Uterus (tissue), 2 donors: ENCODE measurements around the gene VSTM4.

ENCODE experiments used
- CTCF ChIP-seq, 4 experiments: fragments of 200-600 bp in 2 of 4; fragments of 450-650 bp in 2 of 4; sonication (generic) in 2 of 4; IDR thresholded peaks; one replicate each; pipeline ENCODE4 v1.5.1; 2016 to 2019; ENCODE audit warnings: antibody characterized with exemption in 4 of 4, mild to moderate bottlenecking in 2 of 4, moderate library complexity in 1 of 4
- POLR2A ChIP-seq, 2 donors: fragments of 450-650 bp; IDR thresholded peaks; one replicate each; pipeline ENCODE4 v1.6.1; 2016; ENCODE audit warnings: antibody characterized with exemption in 2 of 2, mild to moderate bottlenecking in 1 of 2, moderate library complexity in 1 of 2

DNA sequence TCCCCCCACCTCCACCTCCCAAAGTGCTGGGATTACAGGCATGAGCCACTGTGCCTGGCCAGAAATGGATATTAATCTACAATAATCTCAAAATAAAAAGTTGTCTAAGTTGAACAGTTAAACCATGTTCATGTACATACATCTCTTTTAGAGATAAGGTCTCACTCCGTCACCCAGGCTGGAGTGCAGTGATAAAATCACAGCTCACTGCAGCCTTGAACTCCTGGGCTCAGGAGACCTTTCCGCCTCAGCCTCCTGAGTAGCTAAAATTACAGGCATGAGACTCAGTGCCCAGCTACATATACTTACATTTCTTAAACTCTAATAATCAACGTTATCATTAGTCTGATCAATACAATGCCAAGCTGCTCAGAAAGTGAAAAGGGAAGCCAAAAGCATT is 36.2 kb downstream of the VSTM4 start:
- TF ChIP-seq CTCF (IDR thresholded peaks at IDR 0.05) (no peak), POLR2A (IDR thresholded peaks at IDR 0.05) (no peak)
